Body of pancreas (tissue), 4 donors: Measurements from ENCODE around the gene TMEM132C.

Source experiments
- CTCF ChIP-seq, 7 experiments: fragments of 450-650 bp in 4 of 7; fragments of 200-600 bp in 3 of 7; sonication (generic) in 3 of 7; IDR thresholded peaks; one replicate each; pipeline ENCODE4 v1.5.1; 2016 to 2019; ENCODE audit warnings: antibody characterized with exemption in 7 of 7
- POLR2A ChIP-seq, 3 donors: fragments of 450-650 bp; IDR thresholded peaks; one replicate each; pipeline ENCODE4 v1.6.1; 2016; ENCODE audit warnings: antibody characterized with exemption in 3 of 3, mild to moderate bottlenecking in 2 of 3

- TF ChIP-seq CTCF (IDR thresholded peaks at IDR 0.05) (no peak), POLR2A (IDR thresholded peaks at IDR 0.05) (no peak)
Observed at GRCh38 chr12:128594521-128594920, 327.6 kb downstream of the TMEM132C start.
